NB4 (cell line): Measurements from ENCODE around the gene DNAJC9.

ENCODE experiments used
- CTCF ChIP-seq: IDR thresholded peaks from one replicate; pipeline ENCODE4 v1.5.1; 2012; ENCODE audit warnings: low read depth, low read length
- MAX ChIP-seq: IDR thresholded peaks from 2 replicates; pipeline ENCODE4 v1.6.1; 2011; ENCODE audit warnings: low read depth, low read length
- MYC ChIP-seq: IDR thresholded peaks from 2 replicates; pipeline ENCODE4 v1.6.1; 2011; ENCODE audit warnings: low read depth, low read length
- POLR2A ChIP-seq: IDR thresholded peaks from 2 replicates; pipeline ENCODE4 v1.6.1; 2011; ENCODE audit warnings: mild to moderate bottlenecking; ENCODE audit not compliant: insufficient read length; ENCODE audit errors: extremely low read depth

GRCh38 chr10:73234695-73235094 lies 12.4 kb downstream of the DNAJC9 start:
- TF ChIP-seq CTCF (no peak), POLR2A (no peak), MYC (no peak), MAX (no peak)
